K562 (cell line): ENCODE measurements around the gene SNX3. TPM values are rescaled to one million over a fixed set of nuclear protein-coding genes. Genes with fewer than 3 reads are reported as not detected.

Experiments used
- ELF2 ChIP-seq: fragments of 250-450 bp; sonication (Bioruptor Pico); IDR thresholded peaks from 2 replicates; pipeline ENCODE4 v1.5.0; 2021; ENCODE audit warnings: mild to moderate bottlenecking
- ILF3 ChIP-seq: fragments of 450-650 bp; IDR thresholded peaks from 2 replicates; pipeline ENCODE4 v1.6.1; 2018; ENCODE audit warnings: antibody characterized with exemption, mild to moderate bottlenecking, moderate library complexity, borderline replicate concordance
- KDM1A ChIP-seq, 2 experiments: fragments of 450-650 bp; IDR thresholded peaks; 2 replicates each; pipeline ENCODE4 v1.6.1; 2016; ENCODE audit warnings: mild to moderate bottlenecking in 2 of 2
- MAFG ChIP-seq: fragments of 450-650 bp; conservative IDR thresholded peaks from 2 replicates; pipeline ENCODE4 v1.6.1; 2016; ENCODE audit warnings: missing genetic modification characterization, missing compliant biosample characterization
- RNF2 ChIP-seq: sonication (generic); IDR thresholded peaks from 2 replicates; pipeline ENCODE4 v1.6.1; 2016
- SRF ChIP-seq, 2 experiments: fragments of 250-450, 450-650 bp in 1 of 2; sonication (Bioruptor Pico) in 1 of 2; sonication (generic) in 1 of 2; formaldehyde crosslinking; IDR thresholded peaks; 2 replicates each; pipeline versions ENCODE4 v1.5.0 to v1.5.1; 2020 to 2022; ENCODE audit warnings: mild to moderate bottlenecking in 1 of 2, missing genetic modification reagents in 1 of 2
- TRIM28 ChIP-seq: fragments of 450-650 bp; IDR thresholded peaks from 2 replicates; pipeline ENCODE4 v1.6.1; 2017
- polyA plus RNA-seq, 8 experiments: library from polyadenylated mRNA; depleted of rRNA in 4 of 8; stranded (reverse) in 5 of 8; unstranded in 3 of 8; fragments of >200 nt; fragmentation: Nextera tagmentation in 2 of 8; fragmentation: Illumina TruSeq in 1 of 8; extraction: Ambion mirVana in 2 of 8; extraction: Trizol in 1 of 8; gene quantifications; 2 replicates each; pipeline versions ENCODE4 v1.2.1 to v1.2.3, GENCODE V29; 2011 to 2014; ENCODE audit warnings: inconsistent platforms in 1 of 8, missing spikeins in 1 of 8
- total RNA-seq, 7 experiments: library from RNA; depleted of rRNA in 6 of 7; stranded (reverse); fragments of >200 nt in 6 of 7; fragmentation: Illumina TruSeq in 2 of 7; extraction: Trizol in 2 of 7; gene quantifications; 2 replicates each; pipeline versions ENCODE4 v1.2.1 to v1.2.3, GENCODE V29; 2011 to 2021; ENCODE audit warnings: low replicate concordance in 1 of 7
- TF ChIP-seq, protein P1 (sequence below): fragments of 250-450 bp; sonication (Bioruptor Pico); IDR thresholded peaks from 2 replicates; pipeline ENCODE4 v1.4.0; 2020
- TF ChIP-seq, protein P2 (sequence below): fragments of 250-450 bp; sonication (Bioruptor Pico); IDR thresholded peaks from 2 replicates; pipeline ENCODE4 v1.4.0; 2020; ENCODE audit warnings: mild to moderate bottlenecking, moderate library complexity, borderline replicate concordance
- TF ChIP-seq, protein P3 (sequence below): sonication (generic); formaldehyde crosslinking; IDR thresholded peaks from 2 replicates; pipeline ENCODE4 v1.8.1; 2023; ENCODE audit warnings: mild to moderate bottlenecking, missing genetic modification reagents

The SNX3 gene
- total and polyA plus RNA-seq, 9 of the 15 experiments (the other 6 are each of a cell fraction or from before 2014, with no cell fraction given), result 48.9 to 410 (median 159) TPM

DNA sequence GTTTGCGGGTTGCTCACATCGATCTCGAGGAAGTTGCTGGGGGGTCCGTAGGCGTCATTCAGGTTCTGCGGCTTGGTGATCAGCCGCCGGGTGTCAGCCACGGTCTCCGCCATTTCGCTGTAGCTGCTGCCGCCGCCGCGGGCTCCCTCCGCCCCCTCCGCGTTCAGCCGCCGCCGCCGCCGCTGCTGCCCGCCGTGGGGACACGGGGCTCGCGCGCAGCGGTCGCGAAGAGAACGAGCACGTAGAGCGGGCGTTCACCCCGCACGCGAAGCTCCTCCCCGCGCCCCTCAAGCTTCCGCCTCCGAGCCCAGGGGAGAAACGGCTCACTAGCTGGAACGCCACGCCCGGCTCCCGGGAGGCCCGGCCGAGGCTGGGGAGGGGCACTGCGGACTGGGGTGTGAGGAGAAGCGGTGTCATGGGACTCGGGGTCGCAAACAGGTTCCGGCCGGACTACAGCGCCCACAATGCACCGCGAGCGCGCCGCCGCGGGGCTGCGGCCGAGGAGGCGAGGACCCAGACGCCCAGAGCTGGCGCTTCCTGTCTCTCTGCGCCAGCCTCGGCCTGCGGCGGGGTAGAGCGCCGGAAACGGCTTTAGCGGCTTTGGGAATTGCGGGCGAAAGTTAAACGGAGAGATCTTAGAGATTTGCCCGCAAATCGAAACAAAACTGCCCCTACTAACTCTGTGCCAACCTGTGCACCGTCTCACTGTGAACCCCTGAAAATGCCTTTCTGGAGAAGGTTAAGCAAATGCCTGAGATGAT is at the start of gene SNX3 (continued):
- TF ChIP-seq, protein P1, sequence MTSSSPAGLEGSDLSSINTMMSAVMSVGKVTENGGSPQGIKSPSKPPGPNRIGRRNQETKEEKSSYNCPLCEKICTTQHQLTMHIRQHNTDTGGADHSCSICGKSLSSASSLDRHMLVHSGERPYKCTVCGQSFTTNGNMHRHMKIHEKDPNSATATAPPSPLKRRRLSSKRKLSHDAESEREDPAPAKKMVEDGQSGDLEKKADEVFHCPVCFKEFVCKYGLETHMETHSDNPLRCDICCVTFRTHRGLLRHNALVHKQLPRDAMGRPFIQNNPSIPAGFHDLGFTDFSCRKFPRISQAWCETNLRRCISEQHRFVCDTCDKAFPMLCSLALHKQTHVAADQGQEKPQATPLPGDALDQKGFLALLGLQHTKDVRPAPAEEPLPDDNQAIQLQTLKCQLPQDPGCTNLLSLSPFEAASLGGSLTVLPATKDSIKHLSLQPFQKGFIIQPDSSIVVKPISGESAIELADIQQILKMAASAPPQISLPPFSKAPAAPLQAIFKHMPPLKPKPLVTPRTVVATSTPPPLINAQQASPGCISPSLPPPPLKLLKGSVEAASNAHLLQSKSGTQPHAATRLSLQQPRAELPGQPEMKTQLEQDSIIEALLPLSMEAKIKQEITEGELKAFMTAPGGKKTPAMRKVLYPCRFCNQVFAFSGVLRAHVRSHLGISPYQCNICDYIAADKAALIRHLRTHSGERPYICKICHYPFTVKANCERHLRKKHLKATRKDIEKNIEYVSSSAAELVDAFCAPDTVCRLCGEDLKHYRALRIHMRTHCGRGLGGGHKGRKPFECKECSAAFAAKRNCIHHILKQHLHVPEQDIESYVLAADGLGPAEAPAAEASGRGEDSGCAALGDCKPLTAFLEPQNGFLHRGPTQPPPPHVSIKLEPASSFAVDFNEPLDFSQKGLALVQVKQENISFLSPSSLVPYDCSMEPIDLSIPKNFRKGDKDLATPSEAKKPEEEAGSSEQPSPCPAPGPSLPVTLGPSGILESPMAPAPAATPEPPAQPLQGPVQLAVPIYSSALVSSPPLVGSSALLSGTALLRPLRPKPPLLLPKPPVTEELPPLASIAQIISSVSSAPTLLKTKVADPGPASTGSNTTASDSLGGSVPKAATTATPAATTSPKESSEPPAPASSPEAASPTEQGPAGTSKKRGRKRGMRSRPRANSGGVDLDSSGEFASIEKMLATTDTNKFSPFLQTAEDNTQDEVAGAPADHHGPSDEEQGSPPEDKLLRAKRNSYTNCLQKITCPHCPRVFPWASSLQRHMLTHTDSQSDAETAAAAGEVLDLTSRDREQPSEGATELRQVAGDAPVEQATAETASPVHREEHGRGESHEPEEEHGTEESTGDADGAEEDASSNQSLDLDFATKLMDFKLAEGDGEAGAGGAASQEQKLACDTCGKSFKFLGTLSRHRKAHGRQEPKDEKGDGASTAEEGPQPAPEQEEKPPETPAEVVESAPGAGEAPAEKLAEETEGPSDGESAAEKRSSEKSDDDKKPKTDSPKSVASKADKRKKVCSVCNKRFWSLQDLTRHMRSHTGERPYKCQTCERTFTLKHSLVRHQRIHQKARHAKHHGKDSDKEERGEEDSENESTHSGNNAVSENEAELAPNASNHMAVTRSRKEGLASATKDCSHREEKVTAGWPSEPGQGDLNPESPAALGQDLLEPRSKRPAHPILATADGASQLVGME, result no peak
- TF ChIP-seq TRIM28 (peak; percentile 26; the same call in 1 of the 2 replicates), KDM1A (IDR thresholded peaks at IDR 0.05) (no peak), RNF2 (peak; percentile 78; the same call in 1 of the 2 replicates), ILF3 (0 out of 2 replicates have a peak, but pooled peaks have one; percentile 22), SRF (CRISPR knock-in tag; IDR thresholded peaks at IDR 0.05) (no peak), MAFG (tag) (no peak), ELF2 (CRISPR knock-in tag) (peak; percentile 69)
- TF ChIP-seq, protein P2, sequence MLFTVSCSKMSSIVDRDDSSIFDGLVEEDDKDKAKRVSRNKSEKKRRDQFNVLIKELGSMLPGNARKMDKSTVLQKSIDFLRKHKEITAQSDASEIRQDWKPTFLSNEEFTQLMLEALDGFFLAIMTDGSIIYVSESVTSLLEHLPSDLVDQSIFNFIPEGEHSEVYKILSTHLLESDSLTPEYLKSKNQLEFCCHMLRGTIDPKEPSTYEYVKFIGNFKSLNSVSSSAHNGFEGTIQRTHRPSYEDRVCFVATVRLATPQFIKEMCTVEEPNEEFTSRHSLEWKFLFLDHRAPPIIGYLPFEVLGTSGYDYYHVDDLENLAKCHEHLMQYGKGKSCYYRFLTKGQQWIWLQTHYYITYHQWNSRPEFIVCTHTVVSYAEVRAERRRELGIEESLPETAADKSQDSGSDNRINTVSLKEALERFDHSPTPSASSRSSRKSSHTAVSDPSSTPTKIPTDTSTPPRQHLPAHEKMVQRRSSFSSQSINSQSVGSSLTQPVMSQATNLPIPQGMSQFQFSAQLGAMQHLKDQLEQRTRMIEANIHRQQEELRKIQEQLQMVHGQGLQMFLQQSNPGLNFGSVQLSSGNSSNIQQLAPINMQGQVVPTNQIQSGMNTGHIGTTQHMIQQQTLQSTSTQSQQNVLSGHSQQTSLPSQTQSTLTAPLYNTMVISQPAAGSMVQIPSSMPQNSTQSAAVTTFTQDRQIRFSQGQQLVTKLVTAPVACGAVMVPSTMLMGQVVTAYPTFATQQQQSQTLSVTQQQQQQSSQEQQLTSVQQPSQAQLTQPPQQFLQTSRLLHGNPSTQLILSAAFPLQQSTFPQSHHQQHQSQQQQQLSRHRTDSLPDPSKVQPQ (CRISPR knock-in tag), result no peak
- TF ChIP-seq, protein P3, sequence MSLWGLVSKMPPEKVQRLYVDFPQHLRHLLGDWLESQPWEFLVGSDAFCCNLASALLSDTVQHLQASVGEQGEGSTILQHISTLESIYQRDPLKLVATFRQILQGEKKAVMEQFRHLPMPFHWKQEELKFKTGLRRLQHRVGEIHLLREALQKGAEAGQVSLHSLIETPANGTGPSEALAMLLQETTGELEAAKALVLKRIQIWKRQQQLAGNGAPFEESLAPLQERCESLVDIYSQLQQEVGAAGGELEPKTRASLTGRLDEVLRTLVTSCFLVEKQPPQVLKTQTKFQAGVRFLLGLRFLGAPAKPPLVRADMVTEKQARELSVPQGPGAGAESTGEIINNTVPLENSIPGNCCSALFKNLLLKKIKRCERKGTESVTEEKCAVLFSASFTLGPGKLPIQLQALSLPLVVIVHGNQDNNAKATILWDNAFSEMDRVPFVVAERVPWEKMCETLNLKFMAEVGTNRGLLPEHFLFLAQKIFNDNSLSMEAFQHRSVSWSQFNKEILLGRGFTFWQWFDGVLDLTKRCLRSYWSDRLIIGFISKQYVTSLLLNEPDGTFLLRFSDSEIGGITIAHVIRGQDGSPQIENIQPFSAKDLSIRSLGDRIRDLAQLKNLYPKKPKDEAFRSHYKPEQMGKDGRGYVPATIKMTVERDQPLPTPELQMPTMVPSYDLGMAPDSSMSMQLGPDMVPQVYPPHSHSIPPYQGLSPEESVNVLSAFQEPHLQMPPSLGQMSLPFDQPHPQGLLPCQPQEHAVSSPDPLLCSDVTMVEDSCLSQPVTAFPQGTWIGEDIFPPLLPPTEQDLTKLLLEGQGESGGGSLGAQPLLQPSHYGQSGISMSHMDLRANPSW, result 0 out of 2 replicates have a peak, but pooled peaks have one; percentile 60
